ENCODE measurements around the gene SLC6A6. TPM values are rescaled to one million over a fixed set of nuclear protein-coding genes. Genes with fewer than 3 reads are reported as not detected.

The SLC6A6 gene
- total RNA-seq, 3 donors from 2014 or later: 4.4 to 11.2 (median 10.5) TPM

GRCh38 chr3:14440531-14441239 is 38.3 kb downstream of the SLC6A6 start:
- Histone ChIP-seq H3K9me3 (no peaks in the 10 kb centered on the region), H3K4me3 (no peak overlapping the region), H3K4me1 (ENCODE audit: low read depth) (peaks cover 10% of the 10 kb centered on the region), H3K36me3 (ENCODE audit: low read depth) (no peaks in the 10 kb centered on the region)
- DNase-seq (peak in 1 of 3 donors; percentile 47), ATAC-seq (no peak)
- intact Hi-C loops (cut with DNase I, micrococcal nuclease): no loop called here
- no peak for TF ChIP-seq CTCF (IDR thresholded peaks at IDR 0.05)

GRCh38 chr3:14441240-14441919 is 39.0 kb downstream of the SLC6A6 start:
- Histone ChIP-seq H3K4me1 (ENCODE audit: low read depth) (peaks cover 5% of the 10 kb centered on the region), H3K36me3 (ENCODE audit: low read depth) (no peaks in the 10 kb centered on the region), H3K4me3 (no peak overlapping the region), H3K9me3 (no peaks in the 10 kb centered on the region)
- ATAC-seq: no peak
- peak in 1 of 3 donors; percentile 48 for DNase-seq
- no peak for TF ChIP-seq CTCF (IDR thresholded peaks at IDR 0.05)
- intact Hi-C loops (cut with DNase I, micrococcal nuclease): no loop called here

- no peaks in the 10 kb centered on the region for H3K9me3 ChIP-seq
- DNase-seq (peak in 1 of 3 donors; percentile 34), ATAC-seq (no peak)
- H3K4me3 ChIP-seq: no peak overlapping the region
- intact Hi-C loops (cut with DNase I, micrococcal nuclease): no loop called here
- TF ChIP-seq CTCF (IDR thresholded peaks at IDR 0.05): no peak
- H3K36me3 ChIP-seq (ENCODE audit: low read depth): no peaks in the 10 kb centered on the region
- H3K4me1 ChIP-seq (ENCODE audit: low read depth): peaks cover 5% of the 10 kb centered on the region
Observed at GRCh38 chr3:14441920-14442300, 39.5 kb downstream of the SLC6A6 start.

GRCh38 chr3:14444380-14444779 is 42.0 kb downstream of the SLC6A6 start:
- no peaks in the 10 kb centered on the region for H3K36me3 ChIP-seq (ENCODE audit: low read depth)
- no peak overlapping the region for H3K4me3 ChIP-seq
- intact Hi-C loops (cut with DNase I, micrococcal nuclease): no loop called here
- TF ChIP-seq CTCF (IDR thresholded peaks at IDR 0.05): no peak
- H3K4me1 ChIP-seq (ENCODE audit: low read depth): peaks cover 2% of the 10 kb centered on the region
- DNase-seq (no peak), ATAC-seq (no peak)
- H3K9me3 ChIP-seq: no peaks in the 10 kb centered on the region

- no peaks in the 10 kb centered on the region for H3K36me3 ChIP-seq (ENCODE audit: low read depth)
Observed at GRCh38 chr3:14445773-14446172, 43.4 kb downstream of the SLC6A6 start.

More at GRCh38 chr3:14445773-14446172, 43.4 kb downstream of the SLC6A6 start:
- H3K9me3 ChIP-seq: no peaks in the 10 kb centered on the region
- no peak for TF ChIP-seq CTCF (IDR thresholded peaks at IDR 0.05)
- intact Hi-C loops (cut with DNase I, micrococcal nuclease): no loop called here
- H3K4me3 ChIP-seq: no peak overlapping the region
- no peaks in the 10 kb centered on the region for H3K4me1 ChIP-seq (ENCODE audit: low read depth)
- DNase-seq (no peak), ATAC-seq (no peak)
